HG03432 (cell line): ENCODE results near the gene USP31.
"Not testable (repeated sequence)": the region's sequence is repeated elsewhere in the genome, so short reads cannot be mapped to it uniquely, and the experiment has no call there.

ENCODE experiments used
- ATAC-seq: cut with Tn5 transposase; IDR thresholded peaks from one replicate; pipeline ENCODE4 v1.9.1; 2021; ENCODE audit warnings: mild to moderate bottlenecking, moderate library complexity; ENCODE audit not compliant: unreplicated experiment

The USP31 gene

DNA sequence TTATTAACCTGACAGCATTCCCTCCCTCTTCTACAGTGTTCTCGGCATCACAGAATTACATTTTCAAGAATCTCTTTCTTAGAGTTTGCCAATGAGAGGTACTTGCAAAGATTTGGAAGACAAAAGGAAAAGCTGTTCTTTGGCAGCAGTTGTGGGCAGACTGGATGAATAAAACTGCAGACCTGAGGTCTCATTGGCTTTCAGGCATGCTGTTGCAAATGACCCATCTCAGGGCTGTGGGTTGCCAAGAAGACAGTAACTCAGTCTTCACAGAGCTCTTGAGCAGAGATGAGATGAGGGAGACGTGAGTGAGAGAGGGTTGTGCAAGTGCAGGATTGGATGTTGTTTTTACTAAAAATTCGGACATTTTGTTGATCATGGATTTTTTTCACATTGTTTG is 11.3 kb upstream of the USP31 start:
- no peak for ATAC-seq

DNA sequence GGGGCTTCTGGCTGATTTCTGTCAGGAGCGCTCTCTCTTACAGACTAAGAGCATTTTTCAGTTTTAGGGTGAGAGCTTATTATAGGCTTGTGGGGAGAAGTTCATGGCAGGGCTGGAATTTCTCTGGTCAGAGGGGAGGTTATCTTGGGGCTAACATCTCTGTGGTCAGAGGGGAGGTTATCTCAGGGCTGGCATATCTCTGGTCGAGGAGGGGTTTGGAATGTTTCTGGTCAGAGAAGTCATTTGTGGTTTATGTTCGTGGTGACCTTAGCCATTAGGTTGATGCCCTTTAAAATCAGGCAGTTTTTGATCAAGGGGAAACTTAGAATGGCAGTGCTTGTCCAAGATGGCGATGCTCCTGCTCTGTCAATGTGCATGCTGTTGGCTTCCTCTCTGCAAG is 10.8 kb upstream of the USP31 start:
- ATAC-seq: no peak

DNA sequence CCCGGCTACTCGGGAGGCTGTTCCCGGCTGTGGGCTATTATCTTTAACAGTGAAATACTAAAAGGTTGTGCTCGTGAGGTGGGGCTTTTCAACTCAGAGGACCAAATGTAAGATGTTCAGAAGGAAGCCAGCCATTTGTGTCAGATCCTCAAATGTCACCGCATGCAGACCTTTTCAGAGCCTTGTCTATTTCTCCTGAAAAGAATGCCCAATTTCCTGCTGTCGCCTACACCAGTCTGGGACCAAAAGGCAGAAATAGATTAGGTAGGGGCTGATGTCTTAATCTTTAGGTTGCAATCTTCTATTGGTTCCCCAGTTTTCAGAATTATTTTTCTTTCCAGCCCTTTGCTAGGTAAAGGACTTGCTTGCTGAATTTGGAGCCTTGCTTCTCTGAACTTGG is 8.9 kb upstream of the USP31 start:
- no peak for ATAC-seq

DNA sequence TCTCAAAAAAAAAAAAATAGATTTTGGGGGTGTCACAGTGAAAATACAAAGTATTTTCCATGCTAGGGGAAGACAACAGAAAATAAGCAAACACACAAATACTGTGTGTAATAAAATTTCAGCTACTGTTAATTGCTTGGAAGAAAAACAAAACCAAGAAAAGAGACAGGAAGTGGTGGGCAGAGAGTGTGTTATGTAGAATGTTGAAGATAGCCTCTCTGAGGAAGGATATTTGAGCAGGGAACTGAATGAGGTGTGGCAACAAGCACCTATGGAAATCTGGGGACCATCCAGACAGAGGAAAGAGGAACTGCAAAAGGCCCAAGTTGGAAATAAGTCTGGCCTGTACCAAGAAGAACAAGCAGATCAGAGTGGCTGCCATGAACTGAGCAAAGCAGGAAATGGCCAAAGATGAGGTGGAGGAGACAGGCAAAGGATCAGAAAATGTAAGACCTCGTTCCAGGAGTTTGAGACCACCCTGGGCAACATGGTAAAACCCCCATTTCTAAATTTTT is 7.8 kb upstream of the USP31 start:
- no peak for ATAC-seq

DNA sequence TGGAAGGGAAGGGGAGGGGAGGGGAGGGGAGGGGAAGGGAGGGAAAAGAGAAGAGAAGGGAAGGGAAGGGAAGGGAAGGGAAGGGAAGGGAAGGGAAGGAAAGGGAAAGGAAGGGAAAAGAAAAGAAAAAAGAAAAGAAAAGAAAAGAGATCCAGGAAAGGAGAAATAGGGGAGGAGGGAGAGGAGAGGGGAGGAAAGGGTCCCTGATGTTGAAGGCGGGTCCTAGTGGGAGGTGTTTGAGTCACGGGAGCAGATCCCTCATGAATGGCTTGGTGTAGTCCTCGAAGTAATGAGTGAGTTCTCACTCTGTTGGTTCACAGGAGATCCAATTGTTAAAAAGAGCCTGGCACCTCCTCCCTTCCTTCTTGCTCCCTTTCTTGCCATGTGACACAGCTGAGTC is 6.9 kb upstream of the USP31 start:
- ATAC-seq: no peak

DNA sequence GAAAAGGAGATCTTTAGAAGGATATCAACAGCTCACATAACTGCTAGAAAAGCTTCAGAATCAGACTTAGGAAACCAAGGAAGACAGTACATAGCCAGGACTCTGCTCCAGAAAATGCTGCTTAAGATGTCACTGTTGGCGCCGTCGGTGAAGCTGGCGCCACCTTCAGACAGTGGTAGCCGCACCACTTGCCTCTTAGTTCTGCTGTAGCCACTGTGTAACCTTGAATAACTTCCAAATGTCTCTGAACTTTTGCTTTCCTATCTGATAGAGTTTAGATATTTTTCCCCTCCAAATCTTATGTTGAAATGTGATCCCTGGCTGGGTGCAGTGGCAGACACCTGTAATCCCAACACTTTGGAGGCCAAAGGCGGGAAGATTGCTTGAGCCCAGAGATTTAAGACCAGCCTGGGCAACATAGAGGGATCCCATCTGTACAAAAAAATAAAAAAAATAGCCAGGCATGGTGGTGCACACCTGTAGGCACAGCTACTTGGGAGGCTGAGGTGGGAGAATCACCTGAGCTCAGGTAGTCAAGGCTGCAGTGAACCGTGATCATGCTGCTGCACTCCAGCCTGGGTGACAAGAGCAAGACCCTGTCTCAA is 6.3 kb upstream of the USP31 start:
- ATAC-seq: no peak

DNA sequence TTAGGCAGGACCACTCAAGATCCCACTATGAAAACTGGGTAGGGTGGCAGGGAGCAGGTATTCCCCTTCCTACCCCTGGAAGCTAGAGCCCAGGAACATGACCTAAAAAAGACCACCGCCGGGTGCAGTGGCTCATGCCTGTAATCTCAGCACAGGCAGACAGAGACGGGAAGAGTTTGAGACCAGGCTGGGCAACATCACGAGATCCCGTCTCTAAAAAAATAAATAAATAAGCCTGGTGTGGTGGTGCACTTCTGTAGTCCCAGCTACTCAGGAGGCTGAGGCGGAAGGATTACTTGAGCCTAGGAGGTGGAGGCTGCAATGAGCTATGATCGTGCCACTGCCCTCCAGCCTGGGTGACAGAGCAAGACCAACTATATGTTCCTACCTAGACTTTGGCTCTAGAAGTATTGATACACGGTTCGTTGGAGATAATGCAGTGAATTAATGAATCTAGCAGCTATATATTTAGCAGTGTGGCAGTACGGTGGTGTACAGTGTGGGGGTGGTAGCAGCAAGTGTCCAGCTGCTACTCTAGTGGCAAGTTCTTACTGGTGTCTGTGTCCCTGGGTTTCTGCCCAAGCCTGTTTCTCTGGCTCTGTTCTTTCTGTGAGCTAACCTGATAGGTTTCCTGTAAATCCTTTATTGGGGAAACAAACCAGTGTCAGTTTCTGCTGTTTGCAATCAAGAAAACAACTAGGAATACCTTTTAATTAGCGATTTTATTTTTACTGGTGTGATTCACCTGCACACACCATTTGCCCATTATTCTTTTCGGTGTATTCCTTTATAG is 3.3 kb upstream of the USP31 start:
- ATAC-seq: no peak

DNA sequence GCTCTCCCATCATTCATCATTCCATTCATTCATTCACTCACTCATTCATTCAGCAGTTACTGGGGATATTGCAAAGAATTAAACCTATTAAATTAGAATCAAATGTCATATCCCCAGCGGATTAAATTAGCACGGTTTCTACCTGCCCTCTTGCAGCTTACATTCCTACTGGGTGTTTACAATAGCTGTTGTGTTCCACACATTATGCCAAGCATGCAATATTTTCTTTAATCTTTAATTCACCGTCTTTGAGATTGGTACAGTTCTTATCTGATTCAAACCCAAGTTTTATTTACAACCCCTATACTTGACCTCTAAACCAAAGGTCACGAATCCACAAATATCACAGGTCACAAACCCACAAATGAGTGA is 727 bp upstream of the USP31 start:
- no peak for ATAC-seq

DNA sequence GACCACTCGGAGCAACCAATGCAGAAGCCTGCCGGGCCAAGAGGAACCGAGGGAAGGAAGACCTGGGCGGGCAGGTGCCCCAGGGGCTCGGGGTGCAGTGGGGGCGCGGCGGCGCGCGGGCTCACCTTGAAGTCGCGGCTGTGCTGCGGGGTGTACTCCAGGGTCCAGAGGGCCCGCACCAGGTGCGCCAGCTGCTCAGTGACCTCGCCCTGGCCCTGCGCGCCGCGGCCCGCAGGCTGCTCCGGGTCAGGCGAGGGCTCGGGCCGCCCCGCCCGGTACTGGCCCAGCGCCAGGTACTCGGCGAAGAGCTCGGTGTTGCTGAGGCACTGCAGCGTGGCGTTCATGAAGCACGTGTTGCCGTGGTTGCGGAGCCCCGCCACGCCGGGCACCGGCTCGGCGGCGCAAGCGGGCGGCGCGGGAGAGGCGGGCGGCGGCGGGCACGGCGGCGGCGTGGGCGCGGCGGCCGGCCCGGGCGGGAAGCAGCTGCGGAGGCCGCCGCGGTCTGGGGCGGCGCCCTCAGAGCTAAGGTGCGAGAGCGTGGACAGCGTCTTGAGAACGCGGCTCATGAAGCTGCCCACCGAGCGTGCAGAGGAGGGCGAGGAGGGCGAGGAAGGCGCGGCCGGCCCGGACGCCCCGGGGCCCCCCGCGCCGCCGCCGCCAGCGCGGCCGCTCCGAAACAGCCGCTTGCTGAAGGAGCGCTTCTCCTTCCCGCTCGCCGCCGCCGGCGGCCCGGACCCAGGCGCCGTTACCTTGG is 562 bp downstream of the USP31 start:
- peak; percentile 47 for ATAC-seq

DNA sequence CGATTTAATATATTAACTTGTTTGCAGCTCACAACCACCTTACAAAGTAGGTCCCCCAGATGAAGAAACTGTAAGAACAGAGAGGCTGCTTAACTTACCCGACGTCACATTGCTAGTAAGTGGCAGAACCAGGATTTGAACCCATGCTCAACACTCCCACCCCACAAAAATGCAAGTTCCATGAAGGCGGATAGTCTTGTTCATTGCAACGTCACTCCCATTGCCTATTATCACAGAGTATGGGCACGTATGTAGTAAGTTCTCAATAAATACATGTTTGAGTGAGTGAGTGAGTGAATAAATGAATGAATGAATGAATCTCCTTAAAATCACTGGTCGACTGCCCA is 1.1 kb downstream of the USP31 start:
- ATAC-seq: no peak

DNA sequence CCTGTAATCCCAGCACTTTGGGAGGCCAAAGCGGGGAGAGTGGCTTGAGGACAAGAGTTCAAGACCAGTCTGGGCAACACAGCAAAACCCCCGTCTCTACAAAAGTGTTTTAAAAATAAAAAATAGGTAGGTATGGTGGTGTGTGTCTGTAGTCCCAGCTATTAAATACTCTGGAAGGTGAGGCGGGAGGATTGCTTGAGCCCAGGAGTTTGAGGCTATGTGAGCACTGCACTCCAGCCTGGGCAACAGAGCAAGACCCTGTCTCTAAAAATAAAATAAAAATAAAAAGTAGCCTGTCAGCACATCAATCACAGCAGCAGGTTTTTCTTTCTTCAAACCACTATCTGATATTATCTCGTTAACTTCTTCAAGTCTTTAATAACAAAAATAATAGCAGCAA is 1.6 kb downstream of the USP31 start:
- no peak for ATAC-seq

DNA sequence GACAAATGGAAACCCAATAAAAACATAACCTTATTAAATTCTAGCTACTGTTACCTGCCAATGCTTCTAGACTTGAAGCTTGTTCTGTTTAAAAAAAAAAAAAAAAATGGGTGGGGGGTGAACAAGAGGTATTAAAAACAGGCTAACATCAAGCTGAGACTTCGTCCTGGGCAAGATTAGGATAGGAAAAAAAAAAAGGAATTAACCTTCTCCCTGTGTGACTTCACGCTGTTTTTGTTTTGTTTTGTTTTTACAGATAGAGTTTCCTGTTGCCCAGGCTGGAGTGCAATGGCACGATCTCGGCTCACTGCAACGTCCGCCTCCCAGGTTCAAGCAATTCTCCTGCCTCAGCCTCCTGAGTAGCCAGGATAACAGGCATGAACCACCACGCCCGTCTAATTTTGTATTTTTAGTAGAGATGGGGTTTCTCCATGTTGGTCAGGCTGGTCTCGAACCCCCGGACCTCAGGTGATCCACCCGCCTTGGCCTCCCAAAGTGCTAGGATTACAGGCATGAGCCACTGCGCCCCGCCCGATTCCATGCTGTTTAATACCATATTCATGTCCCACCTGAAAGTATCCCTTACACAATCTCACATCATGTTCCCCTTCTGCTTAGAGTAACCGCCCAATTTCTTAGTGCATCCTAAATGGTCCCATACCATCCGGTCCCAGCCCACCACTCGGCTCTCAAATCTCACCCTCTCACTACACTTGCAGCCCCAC is 2.2 kb downstream of the USP31 start:
- no peak for ATAC-seq

DNA sequence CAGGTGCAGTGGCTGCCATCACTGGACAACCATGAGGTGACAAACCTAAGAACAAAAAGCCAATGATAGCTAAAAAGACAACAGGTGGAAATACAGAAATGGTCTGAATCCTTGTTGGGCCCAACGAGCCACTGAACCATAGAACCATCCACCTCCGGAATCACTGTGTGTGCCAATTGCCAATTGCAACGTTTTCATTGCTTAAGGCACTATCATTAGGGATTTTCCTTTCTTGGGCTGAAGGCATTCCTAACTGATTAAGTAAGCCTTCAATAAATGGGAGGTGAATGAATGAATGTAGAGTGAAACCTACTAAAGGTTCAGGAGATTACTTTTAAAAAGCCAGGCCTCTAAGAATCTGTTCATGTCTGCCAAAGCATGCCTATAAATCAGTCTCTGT is 3.6 kb downstream of the USP31 start:
- no peak for ATAC-seq

DNA sequence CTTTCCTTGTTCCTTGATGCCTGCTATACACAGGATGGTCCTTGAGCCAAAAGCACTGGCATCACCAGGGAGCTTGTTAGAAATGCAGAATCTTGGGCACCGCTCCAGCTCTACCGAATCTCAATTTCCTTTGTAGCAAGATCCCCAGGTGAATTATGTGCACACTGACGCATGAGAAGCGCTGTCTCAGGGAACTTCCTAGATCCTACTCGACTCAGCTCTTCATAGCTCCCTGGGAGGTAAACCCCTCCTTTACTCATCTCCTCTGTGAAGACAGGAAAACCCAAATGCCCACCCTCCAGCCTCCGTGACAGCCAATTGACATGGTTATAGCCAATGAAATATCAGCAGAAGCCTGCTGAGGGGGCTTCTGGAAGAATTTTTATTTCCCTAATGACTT is 4.1 kb downstream of the USP31 start:
- ATAC-seq: no peak

DNA sequence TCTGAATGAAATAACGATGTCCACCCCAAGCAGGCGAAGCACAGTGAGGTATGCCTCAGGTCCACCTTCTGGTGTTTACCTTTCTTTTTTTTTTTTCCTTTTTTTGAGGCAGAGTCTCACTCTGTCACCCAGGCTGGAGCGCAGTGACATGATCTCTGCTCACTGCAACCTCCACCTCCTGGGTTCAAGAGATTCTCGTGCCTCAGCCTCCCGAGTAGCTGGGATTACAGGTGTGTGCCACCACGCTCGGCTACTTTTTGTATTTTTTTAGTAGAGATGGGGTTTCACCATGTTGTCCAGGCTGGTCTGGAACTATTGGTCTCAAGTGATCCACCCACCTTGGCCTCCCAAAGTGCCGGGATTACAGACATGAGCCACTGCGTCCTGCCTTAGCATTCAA is 4.9 kb downstream of the USP31 start:
- not testable (repeated sequence) for ATAC-seq

DNA sequence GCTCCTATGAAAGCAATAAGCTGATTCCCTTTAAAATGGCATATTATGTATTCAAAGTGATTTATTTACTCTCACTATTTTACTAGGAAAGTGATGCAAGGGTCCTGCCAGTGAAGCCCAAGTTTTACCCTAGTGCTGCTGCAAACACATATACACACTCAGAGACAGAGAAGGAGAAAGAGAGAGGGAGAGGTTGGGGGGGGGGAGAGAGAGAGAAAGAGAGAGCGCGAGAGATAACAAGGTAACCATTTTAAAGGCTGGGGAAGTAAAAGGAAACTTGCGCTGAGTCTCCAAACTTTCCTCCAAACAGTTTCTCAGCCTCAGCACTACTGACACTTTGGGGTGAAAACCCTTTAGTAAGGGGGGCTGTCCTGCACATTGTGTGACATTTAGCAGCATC is 5.9 kb downstream of the USP31 start:
- no peak for ATAC-seq

DNA sequence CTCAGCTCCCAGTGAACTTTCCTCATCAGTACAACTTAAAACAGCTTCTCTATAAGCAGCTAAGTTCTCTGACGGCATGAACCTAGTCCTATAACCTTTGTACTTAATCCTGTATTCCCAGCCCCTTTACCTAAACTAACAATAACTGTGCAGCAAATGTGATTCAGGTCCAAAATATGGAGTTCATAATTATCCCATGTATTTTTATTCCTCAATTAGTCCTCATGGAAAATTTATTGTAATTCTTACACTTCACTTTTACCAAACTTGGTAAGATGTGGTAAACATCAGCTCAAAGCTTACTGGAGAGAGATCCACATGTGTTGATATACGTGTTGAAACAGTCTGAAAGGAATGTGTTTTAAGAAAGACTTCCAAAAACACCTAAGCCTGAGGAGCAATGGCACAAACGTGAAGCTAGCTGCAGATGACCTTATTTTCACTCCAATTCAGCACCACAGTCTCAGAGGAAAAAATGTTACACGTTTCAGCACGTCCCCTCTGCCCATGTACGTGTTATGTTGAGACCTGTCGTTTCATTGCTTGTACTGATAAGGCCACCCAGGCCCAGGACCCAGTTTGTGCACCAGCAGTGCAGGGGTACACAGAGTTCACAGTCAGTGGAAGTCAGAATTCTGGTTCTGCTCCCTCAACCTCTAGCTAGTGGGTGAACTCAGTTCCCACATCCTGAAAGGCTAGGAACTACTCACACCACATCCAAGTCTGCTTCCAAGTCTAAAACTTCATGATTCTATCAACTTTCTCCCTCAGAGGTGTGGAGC is 7.1 kb downstream of the USP31 start:
- no peak for ATAC-seq

DNA sequence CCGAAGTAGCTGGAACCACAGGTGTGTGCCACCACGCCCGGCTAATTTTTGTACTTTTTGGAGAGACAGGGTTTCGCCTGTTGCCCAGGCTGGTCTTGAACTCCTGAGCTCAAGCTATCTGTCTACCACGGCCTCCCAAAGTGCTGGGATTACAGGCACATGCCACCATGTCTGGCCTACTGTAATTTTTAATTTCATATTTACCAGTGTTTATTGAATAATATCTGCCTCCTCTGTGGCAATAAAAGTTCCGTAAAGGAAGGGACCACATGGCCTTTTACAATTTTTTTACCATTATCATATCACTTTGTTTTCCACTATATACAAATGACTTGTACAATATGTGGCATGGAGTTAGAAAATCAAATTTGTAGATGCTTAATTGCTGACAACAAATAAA is 7.8 kb downstream of the USP31 start:
- ATAC-seq: no peak

DNA sequence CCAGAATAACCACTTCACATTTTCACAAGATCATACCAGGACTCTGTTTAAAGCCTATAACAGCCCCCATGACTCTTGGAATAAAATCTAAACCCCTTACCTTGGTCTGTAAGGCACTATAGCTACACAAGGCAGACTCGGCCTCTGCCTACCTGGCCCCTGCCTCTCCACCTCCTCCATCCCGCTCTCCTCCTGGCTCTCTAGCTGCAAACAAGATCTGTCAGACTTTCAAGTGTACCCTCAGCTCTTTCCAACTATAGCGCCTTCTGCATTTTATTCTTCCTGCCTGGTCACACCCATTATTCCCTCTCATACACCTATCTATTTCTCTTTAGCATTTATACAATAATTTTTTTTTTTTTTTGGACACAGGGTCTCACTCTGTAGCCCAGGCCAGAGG is 8.2 kb downstream of the USP31 start:
- ATAC-seq: no peak

DNA sequence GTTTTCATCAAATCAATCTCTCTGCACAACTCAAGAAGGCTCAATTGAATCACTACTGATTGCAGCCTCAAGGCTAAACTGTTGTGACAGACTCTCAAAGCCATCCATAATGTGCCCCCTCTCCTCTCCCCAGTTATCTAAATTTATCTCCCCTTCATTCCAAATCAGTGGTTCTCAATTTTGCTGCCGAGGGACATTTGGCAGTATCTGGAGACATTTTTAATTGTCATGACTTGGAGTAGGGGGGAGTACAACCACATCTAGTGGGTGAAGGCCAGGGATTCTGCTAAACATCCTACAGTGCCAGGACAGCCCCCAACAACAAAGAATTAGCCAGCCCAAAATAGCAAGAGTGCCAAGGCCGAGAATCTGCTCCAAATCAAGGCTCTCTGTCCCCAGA is 9.1 kb downstream of the USP31 start:
- no peak for ATAC-seq

DNA sequence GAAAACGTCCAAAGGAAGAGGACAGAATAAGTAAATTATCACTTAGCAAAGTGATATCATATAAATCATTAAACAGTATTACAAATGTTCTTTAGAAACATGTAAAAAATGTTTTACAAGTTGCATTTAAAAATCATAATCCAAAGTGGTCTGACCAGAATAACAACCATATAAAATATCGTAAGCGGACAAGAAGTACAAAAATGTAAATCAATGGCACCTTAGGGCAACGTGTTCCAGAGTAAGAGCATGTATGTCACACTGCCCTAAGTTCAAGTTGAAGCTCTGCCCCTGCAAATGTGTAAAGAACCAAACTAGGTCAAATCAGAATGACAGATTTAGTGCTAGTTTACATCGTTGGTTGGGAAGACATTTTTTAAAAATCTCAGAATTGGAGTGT is 11.4 kb downstream of the USP31 start:
- no peak for ATAC-seq
